HEK293 (cell line): ENCODE data around the gene FAM76B.

ENCODE experiments used
- CTCF ChIA-PET: fragments of 350-600 bp; formaldehyde crosslinking; extraction: SDS; loops from one replicate; lab custom pipeline; 2021; ENCODE audit warnings: antibody characterized with exemption; lab: Yijun Ruan, JAX
- POLR2A ChIA-PET: fragments of 300-600 bp; formaldehyde crosslinking; extraction: SDS; loops from one replicate; lab custom pipeline; 2020; ENCODE audit warnings: antibody characterized with exemption, inconsistent platforms; lab: Yijun Ruan, JAX
- H3K27ac ChIP-seq: fragments of 200-500 bp; sonication (Bioruptor generic); 2 replicates; pipeline ENCODE4 v1.5.1; 2014; ENCODE audit warnings: low read depth, low read length, control low read depth, inconsistent platforms; ENCODE audit errors: extremely low read depth
- H3K36me3 ChIP-seq, 2 experiments: fragments of 200-500 bp in 1 of 2; sonication (Bioruptor generic) in 1 of 2; 1 replicate in 1 of 2; 2 replicates in 1 of 2; pipeline ENCODE4 v1.5.1; 2014 to 2017; ENCODE audit warnings: inconsistent platforms in 2 of 2, low read length in 2 of 2; ENCODE audit not compliant: control insufficient read depth in 2 of 2, insufficient read depth in 1 of 2
- H3K4me1 ChIP-seq: fragments of 200-500 bp; sonication (Bioruptor generic); 2 replicates; pipeline ENCODE4 v1.5.1; 2014; ENCODE audit warnings: mild to moderate bottlenecking, low read length, inconsistent platforms; ENCODE audit not compliant: control insufficient read depth, insufficient read depth
- H3K4me3 ChIP-seq: 2 replicates; pipeline ENCODE4 v1.5.1; 2011; ENCODE audit warnings: low read depth, mild to moderate bottlenecking, control low read depth, low read length, moderate library complexity
- H3K9me3 ChIP-seq: fragments of 200-500 bp; sonication (Bioruptor generic); 2 replicates; pipeline ENCODE4 v1.5.1; 2014; ENCODE audit warnings: low read depth, low read length, inconsistent platforms; ENCODE audit not compliant: control insufficient read depth, insufficient read depth
- BCL11B ChIP-seq: fragments of 450-650 bp; formaldehyde crosslinking; IDR thresholded peaks from 2 replicates; pipeline ENCODE4 v1.5.1; 2016; ENCODE audit warnings: low read depth, missing biosample characterization, missing genetic modification characterization
- SALL2 ChIP-seq: fragments of 450-650 bp; formaldehyde crosslinking; IDR thresholded peaks from 2 replicates; pipeline ENCODE4 v1.5.0; 2017; ENCODE audit warnings: missing biosample characterization, mild to moderate bottlenecking, missing genetic modification characterization, borderline replicate concordance
- SP2 ChIP-seq: fragments of 450-650 bp; formaldehyde crosslinking; IDR thresholded peaks from 2 replicates; pipeline ENCODE4 v1.5.1; 2016; ENCODE audit warnings: missing biosample characterization, missing genetic modification characterization
- YY1 ChIP-seq: fragments of 450-650 bp; formaldehyde crosslinking; IDR thresholded peaks from 2 replicates; pipeline ENCODE4 v1.5.1; 2018; ENCODE audit warnings: missing biosample characterization, missing genetic modification characterization
- ZFP69B ChIP-seq: fragments of 450-650 bp; formaldehyde crosslinking; IDR thresholded peaks from 2 replicates; pipeline ENCODE4 v1.5.1; 2016; ENCODE audit warnings: missing biosample characterization, missing genetic modification characterization
- ZNF140 ChIP-seq: fragments of 450-650 bp; formaldehyde crosslinking; IDR thresholded peaks from 2 replicates; pipeline ENCODE4 v1.5.1; 2016; ENCODE audit warnings: missing biosample characterization, missing genetic modification characterization
- ZNF155 ChIP-seq: fragments of 450-650 bp; formaldehyde crosslinking; IDR thresholded peaks from 2 replicates; pipeline ENCODE4 v1.5.1; 2016; ENCODE audit warnings: missing biosample characterization, missing genetic modification characterization
- ZNF274 ChIP-seq, 2 experiments: fragments of 200-500 bp in 1 of 2; fragments of 450-650 bp in 1 of 2; sonication (Bioruptor generic) in 1 of 2; formaldehyde crosslinking in 1 of 2; IDR thresholded peaks; 2 replicates each; pipeline versions ENCODE4 v1.5.1 to v1.6.1; 2014 to 2016; ENCODE audit warnings: borderline replicate concordance in 1 of 2, inconsistent platforms in 1 of 2, low read length in 1 of 2, missing biosample characterization in 1 of 2, missing genetic modification characterization in 1 of 2
- ZNF335 ChIP-seq: fragments of 450-650 bp; formaldehyde crosslinking; conservative IDR thresholded peaks from 2 replicates; pipeline ENCODE4 v1.5.1; 2016; ENCODE audit warnings: missing biosample characterization, missing genetic modification characterization
- ZNF350 ChIP-seq: fragments of 450-650 bp; formaldehyde crosslinking; IDR thresholded peaks from 2 replicates; pipeline ENCODE4 v1.5.0; 2017; ENCODE audit warnings: missing biosample characterization, mild to moderate bottlenecking, missing genetic modification characterization
- ZNF514 ChIP-seq: fragments of 450-650 bp; formaldehyde crosslinking; IDR thresholded peaks from 2 replicates; pipeline ENCODE4 v1.5.1; 2016; ENCODE audit warnings: missing biosample characterization, missing genetic modification characterization
- ZNF792 ChIP-seq: fragments of 450-650 bp; formaldehyde crosslinking; IDR thresholded peaks from 2 replicates; pipeline ENCODE4 v1.5.1; 2016; ENCODE audit warnings: missing biosample characterization, missing genetic modification characterization
- TF ChIP-seq, protein P1 (sequence below): fragments of 450-650 bp; formaldehyde crosslinking; IDR thresholded peaks from 2 replicates; pipeline ENCODE4 v1.5.1; 2017; ENCODE audit warnings: missing biosample characterization, missing genetic modification characterization
- TF ChIP-seq, protein P2 (sequence below): fragments of 450-650 bp; formaldehyde crosslinking; IDR thresholded peaks from 2 replicates; pipeline ENCODE4 v1.5.1; 2016; ENCODE audit warnings: missing biosample characterization, missing genetic modification characterization
- TF ChIP-seq, protein P3 (sequence below): fragments of 450-650 bp; formaldehyde crosslinking; IDR thresholded peaks from 2 replicates; pipeline ENCODE4 v1.5.1; 2016; ENCODE audit warnings: missing biosample characterization, missing genetic modification characterization

The FAM76B gene

DNA sequence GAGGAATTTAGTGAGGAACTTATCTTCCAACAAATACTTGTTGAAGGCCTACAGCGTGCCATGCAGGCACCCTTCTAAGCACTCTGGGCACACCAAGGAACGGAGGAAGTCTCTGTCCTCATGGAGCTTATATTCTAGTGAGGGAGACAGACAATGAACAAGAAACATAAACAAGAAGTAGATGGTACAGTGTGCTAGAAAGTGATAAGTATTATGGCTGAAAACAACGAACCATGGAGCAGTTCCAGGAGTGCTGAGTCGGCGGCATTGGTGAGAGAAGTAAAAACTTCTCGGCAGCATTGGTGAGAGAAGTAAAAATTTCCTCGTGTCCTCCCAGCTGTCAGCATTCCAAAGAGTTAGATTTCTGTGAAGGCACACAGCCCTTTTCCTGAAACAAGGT, 53.2 kb downstream of the FAM76B start (continued):
- TF ChIP-seq, protein P1, sequence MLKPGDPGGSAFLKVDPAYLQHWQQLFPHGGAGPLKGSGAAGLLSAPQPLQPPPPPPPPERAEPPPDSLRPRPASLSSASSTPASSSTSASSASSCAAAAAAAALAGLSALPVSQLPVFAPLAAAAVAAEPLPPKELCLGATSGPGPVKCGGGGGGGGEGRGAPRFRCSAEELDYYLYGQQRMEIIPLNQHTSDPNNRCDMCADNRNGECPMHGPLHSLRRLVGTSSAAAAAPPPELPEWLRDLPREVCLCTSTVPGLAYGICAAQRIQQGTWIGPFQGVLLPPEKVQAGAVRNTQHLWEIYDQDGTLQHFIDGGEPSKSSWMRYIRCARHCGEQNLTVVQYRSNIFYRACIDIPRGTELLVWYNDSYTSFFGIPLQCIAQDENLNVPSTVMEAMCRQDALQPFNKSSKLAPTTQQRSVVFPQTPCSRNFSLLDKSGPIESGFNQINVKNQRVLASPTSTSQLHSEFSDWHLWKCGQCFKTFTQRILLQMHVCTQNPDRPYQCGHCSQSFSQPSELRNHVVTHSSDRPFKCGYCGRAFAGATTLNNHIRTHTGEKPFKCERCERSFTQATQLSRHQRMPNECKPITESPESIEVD (tag by site-specific recombination), result no peak
- TF ChIP-seq ZNF140 (no peak), ZNF350 (tag by site-specific recombination) (no peak), ZNF274 (IDR thresholded peaks at IDR 0.05; ENCODE audit: low read length) (no peak), ZNF274 (tag by site-specific recombination; IDR thresholded peaks at IDR 0.05; ENCODE audit: borderline replicate concordance) (no peak)
- TF ChIP-seq, protein P2, sequence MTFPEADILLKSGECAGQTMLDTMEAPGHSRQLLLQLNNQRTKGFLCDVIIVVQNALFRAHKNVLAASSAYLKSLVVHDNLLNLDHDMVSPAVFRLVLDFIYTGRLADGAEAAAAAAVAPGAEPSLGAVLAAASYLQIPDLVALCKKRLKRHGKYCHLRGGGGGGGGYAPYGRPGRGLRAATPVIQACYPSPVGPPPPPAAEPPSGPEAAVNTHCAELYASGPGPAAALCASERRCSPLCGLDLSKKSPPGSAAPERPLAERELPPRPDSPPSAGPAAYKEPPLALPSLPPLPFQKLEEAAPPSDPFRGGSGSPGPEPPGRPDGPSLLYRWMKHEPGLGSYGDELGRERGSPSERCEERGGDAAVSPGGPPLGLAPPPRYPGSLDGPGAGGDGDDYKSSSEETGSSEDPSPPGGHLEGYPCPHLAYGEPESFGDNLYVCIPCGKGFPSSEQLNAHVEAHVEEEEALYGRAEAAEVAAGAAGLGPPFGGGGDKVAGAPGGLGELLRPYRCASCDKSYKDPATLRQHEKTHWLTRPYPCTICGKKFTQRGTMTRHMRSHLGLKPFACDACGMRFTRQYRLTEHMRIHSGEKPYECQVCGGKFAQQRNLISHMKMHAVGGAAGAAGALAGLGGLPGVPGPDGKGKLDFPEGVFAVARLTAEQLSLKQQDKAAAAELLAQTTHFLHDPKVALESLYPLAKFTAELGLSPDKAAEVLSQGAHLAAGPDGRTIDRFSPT (tag by site-specific recombination), result no peak

DNA sequence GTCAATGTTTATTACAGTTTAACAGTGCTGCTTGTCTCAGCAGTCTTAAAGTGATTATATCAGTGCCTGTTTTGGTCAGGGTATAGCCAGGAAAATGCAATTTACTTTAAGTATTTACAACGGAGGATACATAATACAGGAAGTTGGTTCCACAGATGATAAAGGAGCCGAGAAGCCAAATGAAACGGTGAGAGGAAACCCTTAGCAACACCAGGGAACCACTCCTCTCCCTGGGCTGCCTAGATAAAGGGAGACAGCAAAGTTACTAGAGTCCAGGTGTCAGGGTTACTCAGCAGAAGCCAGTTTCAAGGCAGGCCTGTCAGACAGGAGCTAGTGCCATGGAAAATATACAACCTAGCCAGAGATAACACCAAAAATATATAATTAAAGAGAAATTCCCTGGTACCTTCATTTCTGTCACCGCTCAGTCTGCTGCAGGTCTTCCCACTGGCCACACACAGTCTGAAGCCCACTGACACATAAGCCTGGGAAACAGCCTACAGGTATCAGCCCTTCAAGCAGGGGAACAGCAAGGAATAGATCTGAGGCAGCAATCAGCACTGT, 55.5 kb downstream of the FAM76B start:
- ChIA-PET POLR2A (no interaction called here), CTCF (interaction anchor here (1.4 kb wide), 1 partner anchor 29 kb away, joined by 3 read pairs; no protein-coding TSS in a partner anchor)
- H3K9me3 ChIP-seq, result no peaks in the 10 kb centered on the region
- no peaks in the 10 kb centered on the region for H3K36me3 ChIP-seq
- H3K4me1 ChIP-seq, result no peaks in the 10 kb centered on the region; the same call in 1 of the 2 replicates
- H3K27ac ChIP-seq, result no peak overlapping the region
- TF ChIP-seq ZNF792, result no peak
- no peak overlapping the region for H3K4me3 ChIP-seq

- TF ChIP-seq, protein P3, sequence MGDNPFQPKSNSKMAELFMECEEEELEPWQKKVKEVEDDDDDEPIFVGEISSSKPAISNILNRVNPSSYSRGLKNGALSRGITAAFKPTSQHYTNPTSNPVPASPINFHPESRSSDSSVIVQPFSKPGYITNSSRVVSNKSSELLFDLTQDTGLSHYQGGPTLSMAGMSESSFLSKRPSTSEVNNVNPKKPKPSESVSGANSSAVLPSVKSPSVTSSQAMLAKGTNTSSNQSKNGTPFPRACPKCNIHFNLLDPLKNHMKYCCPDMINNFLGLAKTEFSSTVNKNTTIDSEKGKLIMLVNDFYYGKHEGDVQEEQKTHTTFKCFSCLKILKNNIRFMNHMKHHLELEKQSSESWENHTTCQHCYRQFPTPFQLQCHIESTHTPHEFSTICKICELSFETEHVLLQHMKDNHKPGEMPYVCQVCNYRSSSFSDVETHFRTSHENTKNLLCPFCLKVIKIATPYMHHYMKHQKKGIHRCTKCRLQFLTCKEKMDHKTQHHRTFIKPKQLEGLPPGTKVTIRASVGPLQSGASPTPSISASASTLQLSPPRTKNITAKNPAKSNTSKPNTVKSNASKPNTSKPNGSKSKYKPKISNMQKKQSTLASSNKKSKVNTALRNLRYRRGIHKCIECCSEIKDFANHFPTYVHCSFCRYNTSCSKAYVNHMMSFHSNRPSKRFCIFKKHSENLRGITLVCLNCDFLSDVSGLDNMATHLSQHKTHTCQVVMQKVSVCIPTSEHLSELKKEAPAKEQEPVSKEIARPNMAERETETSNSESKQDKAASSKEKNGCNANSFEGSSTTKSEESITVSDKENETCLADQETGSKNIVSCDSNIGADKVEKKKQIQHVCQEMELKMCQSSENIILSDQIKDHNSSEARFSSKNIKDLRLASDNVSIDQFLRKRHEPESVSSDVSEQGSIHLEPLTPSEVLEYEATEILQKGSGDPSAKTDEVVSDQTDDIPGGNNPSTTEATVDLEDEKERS (tag by site-specific recombination), result no peak
- TF ChIP-seq YY1 (tag by site-specific recombination), result no peak
- TF ChIP-seq ZFP69B (tag by site-specific recombination), result no peak
- no peak for TF ChIP-seq BCL11B (tag by site-specific recombination)
- TF ChIP-seq SALL2 (tag by site-specific recombination), result no peak
- no peak for TF ChIP-seq ZNF514
- TF ChIP-seq ZNF155 (tag by site-specific recombination), result no peak
- TF ChIP-seq SP2 (tag by site-specific recombination), result no peak
- TF ChIP-seq ZNF335 (tag by site-specific recombination), result no peak
- no peaks in the 10 kb centered on the region for H3K4me1 ChIP-seq
- H3K9me3 ChIP-seq, result no peaks in the 10 kb centered on the region
- no peaks in the 10 kb centered on the region for H3K36me3 ChIP-seq
- ChIA-PET POLR2A (no interaction called here), CTCF (interaction anchor here (0.6 to 1.0 kb wide), 5 partner anchors 27 to 585 kb away, joined by 3 to 5 read pairs (median 3); no protein-coding TSS in a partner anchor)
- H3K4me3 ChIP-seq, result no peak overlapping the region
- H3K27ac ChIP-seq, result no peak overlapping the region
Observed at GRCh38 chr11:95732930-95733602, 56.5 kb downstream of the FAM76B start.
